ENCODE measurements around the gene NOL12.
A peak's percentile ranks its signal among the peaks of the same experiment; 100 is the strongest.
"Not testable (repeated sequence)": the region's sequence is repeated elsewhere in the genome, so short reads cannot be mapped to it uniquely, and the experiment has no call there.

NOL12 gene, protein sequence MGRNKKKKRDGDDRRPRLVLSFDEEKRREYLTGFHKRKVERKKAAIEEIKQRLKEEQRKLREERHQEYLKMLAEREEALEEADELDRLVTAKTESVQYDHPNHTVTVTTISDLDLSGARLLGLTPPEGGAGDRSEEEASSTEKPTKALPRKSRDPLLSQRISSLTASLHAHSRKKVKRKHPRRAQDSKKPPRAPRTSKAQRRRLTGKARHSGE

DNA sequence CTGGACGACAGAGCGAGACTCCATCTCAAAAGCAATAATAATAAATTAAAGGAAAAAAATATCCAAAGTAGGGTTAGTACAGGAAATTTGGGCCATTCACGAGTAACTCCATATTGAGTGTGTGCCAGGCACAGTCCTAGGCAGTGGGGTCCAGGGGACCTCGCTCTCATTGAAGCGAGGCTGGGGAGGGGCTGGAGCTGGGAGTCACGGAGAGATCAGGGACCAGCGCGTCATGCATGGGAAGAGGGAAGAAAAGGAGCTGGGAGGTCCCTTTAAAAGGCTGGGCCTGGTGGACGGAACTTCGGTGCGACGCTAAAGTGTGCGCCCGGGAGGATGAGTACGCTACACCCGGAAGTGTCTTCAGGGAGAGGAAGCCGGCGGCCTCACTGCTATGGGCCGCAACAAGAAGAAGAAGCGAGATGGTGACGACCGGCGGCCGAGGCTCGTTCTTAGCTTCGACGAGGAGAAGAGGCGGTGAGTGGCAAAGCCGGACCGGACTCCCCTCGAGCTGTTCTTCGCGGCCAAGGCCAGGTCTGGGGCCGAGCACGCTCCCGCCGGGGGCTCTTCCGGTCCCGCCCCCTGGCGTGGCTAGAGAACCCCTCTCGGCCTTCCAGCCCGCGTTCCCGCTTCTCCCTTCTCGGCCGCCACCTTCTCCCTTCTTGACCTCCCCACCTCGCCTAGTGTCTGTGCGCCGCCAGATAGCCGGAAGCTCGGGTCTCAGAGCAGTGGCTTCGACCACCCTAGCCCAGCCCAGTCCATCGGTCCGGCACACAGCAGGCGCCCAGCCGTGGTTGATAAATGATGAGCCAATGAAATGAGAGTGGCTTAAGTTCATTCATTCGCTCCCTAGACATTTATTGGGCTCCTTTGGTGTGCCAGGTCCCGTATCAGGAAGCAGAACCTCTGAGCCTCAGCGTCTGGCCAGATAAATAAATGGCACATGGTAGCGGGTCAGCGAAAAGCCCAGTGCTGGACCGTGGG, at the start of gene NOL12:
Gene NOL12 (plus strand): TSS at position 342 of the 981 bp plus-strand sequence. CDS start 50 bp downstream, at position 392.
- peak; percentile 70 for DNase-seq

DNA sequence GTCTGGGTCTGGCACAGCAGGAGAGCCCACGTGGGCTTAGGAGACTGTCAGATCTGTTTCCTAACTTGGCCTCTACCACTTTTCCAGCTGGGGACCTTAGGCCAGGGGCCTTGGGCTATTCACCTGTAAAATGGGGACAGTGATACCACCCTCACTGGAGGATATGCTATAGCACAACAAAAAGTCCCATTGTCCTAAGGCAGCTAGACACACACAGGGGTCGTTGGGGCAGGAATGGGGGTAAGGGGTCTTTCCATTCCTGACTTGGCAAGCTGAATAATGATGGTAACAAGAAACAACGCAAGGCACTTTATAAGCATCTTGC, 49.2 kb upstream of the NOL12 start:
- no peak for DNase-seq

DNA sequence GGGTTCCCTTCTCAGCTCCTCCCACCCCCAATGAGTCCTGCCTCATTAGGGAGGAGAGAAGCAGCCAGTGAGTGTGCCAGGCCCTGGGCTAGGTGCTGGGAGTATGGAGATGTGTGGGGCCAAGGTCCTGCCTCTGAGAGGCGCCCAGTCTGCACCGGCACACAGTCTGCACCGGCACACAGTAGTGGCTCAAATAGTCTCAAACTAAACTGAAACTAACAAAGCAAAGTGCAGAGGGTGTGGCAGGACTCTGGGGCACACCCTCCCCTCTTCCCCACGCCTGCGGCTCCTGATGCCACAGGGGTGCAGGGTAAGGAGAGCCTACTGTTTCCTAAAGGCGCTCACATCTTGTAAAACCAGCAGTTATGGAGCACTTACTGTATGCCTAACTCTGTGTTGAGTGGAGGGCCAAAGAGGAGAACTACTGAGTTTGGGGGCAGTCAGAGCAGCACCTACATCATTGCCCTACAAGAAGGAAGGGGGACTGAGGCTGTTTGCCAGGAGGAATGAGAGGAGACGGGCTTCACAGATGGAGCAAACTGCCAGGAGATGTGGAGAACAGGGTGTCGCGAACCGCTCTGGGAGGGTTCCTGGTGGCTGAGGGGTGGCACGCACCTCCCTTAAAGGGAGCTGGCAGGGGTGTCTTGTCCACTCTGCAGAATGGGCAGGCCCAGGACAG, 47.6 kb upstream of the NOL12 start:
- no peak for DNase-seq

DNA sequence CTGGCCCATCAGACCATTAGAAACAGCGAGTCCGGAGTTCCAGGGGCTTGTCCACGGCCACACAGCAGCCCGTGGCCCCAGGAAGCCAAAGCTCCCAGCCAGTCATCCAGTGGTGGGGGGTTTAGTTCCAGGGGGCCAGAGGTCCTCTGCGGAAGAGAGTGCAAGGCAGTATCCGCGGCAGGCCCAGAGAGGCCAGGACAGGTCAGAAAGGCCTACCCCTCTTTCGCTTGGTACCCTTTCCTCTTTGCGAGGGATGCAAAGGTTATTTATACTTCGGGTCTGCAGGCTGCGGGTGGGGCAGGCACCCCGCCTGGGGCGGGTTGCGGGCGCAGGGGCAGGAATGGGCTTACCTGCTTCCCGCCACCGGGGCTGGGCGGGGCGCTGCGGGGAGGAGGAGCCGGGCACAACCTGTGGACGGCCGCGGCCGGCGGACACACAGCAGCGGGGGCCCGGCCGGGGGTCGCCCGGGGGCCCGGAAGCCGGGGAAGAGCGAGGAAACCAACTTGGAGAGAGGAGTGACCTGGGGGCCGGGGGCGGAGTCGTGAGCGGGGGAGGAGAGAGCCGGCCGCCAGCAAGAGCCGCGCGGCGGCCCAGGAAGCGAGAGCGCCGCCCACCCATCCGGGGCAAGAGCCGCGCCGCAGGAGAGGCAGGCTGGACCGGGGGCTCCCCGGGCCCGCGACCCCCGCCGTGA, 46.9 kb upstream of the NOL12 start, which contains the start of gene SH3BP1:
Gene SH3BP1 (plus strand): TSS at position 600 of the 691 bp plus-strand sequence. CDS start 119 bp downstream, outside the sequence.
- DNase-seq: peak; percentile 57

DNA sequence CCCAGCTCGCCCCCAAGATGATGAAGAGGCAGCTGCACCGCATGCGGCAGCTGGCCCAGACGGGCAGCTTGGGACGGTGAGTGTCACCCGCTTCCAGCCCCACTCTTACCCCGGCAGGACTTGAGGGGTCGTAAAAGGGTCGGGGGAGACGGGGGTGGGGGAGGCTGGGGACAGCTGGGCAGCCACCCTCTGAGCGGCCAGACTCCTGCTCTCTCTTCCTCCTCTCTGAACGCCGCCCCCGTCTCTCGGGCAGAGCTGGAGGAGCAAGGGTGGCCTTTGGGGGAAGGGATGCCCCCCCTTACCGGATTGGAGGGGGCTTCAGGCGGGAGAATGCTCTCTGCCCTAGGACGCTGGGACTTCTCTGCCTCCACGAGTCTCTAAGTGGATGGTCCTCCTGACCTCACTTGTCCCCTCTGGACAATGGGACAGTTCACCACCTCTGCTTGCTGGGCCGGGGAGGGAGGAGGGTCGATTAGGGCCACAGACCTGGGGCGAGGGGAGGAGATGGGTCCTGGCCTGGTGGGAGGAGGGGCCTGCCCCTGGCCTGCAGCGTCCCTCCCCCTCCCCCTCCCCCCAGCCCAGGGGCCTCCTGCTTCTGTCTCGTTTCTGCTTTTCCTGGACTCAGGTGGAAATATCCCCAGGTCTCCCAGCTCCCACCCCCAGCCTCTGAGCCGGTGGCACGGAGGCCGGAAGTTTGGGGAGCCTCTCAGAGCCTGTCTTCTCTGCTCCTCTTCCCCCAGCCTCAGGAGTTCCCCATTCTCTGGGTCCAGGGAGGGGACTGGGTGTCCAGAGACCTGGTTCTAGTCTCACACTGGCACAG, 46.2 kb upstream of the NOL12 start:
- DNase-seq: no peak

DNA sequence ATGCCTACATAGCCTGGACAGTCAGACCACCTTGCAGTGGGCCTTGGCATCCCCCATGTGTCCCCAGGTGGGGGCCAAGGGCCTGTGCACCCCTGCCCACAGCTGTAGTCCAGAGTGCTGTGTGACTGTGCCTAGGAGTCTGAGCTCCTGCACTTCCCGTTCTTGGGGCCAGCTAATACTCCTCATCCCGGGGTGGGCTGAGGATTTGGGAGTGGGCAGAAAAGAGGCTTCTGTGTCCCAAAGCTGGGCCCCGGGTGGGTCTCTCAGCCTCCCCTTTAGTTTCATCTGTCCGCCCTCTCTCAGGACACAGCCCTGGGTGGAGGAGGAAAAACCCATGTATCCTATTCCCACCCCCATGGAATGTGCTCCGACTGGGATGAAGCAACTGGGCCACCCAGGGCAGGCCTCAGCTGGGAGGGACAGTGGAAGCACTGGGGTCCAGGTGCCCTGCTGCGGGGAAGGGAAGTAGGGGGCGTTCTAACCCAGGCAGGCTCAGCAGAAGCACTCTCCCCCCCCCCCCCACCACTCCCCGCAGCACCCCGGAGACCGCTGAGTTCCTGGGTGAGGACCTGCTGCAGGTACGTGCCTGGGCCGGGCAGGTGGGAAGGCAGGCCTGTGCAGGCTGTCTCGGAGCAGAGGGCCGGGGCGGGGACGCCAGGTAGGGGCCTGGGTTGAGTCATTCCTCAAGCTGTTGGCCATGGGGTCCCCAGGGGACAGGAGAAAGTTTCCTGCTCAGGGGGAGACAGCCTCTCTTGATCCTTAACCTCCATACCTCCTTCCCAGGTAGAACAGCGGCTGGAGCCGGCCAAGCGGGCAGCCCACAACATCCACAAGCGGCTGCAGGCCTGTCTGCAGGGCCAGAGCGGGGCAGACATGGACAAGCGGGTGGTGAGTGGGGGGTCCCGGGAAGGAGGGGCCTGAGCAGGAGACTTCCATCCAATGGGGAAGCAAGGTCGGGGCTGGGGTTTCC, 45.3 kb upstream of the NOL12 start:
- DNase-seq: no peak

DNA sequence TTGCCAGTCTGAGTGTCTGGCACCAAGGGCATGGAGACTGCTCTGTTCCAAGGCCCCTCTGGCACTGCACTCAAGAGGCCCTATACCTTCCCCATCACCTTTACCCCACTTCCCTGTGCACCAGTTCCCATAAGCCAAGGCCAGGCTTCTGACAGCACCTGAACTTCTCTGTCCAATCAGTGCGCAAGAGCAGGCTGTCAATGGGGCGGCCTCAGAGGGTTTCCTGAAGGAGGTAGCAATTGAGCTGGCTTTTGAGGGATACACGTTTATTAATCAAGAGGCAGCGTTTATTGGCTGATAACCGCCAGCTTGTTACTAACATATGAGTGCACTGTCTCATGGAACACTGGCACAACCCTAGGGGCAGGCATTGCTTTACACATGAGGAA, 44.6 kb upstream of the NOL12 start:
- DNase-seq: no peak

DNA sequence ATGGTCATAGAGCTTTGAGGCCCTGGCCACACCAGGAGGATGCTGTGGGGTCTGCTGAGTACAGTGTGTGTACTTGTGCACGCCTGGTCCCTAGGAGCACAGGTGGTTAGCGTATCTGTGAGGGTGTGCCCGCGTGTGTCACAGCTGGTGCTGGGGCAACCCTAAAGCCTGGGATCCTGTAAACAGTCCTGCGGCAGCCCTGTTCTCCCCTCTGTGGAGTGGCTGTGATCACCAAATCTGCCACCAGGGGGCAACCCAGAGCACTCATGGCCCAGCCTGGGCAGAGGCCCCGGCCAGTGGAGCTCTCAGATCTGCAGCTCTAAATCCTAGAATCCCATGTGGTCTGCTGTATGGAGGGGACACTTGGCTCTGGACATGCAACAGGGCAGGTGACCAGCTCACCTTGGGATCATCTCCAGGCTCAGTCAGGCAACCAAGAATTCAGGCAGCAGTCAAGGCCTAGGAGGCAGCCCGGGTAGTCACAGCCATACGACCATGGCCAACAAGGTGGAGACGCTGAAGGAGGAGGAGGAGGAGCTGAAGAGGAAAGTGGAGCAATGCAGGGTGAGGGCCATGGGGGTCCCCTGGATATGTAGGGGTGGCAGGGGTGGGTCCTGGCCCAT, 42.8 kb upstream of the NOL12 start:
- peak; percentile 89 for DNase-seq

DNA sequence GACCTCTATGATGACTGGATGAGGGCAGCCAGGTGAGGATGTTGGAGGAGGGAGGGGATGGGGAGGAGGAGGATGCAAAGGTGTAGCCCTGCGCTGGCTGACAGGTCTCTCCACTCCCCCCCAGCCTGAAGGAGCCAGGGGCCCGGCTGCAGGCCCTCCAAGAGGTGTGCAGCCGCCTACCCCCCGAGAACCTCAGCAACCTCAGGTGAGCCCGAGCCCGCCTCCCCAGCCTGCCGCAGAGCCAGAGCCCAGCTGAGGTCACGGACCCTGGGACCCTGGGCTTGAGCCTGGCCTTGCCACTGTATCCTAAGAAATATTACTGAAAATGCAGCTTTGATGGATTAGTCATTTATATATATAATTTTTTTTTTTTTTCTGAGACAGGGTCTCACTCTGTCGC, 38.8 kb upstream of the NOL12 start:
- DNase-seq: no peak

DNA sequence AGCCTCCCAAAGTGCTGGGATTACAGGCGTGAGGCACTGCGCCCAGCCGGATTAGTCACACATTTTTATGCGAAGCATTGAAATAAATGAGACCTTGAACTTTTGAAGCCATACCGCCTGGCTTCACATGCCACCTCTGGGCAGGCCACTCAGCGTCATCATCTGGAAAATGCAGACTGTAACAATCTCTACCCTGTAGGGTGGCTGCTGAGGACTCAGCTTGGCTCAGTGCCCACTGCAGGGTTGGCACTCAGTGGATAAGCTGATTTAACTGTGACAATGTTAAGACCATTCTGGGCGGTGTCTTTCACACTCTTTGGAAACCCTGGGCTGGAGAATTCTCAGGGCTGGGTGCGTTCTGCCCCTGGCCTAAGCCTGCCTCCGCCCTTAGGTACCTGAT, 38.2 kb upstream of the NOL12 start:
- DNase-seq: no peak

DNA sequence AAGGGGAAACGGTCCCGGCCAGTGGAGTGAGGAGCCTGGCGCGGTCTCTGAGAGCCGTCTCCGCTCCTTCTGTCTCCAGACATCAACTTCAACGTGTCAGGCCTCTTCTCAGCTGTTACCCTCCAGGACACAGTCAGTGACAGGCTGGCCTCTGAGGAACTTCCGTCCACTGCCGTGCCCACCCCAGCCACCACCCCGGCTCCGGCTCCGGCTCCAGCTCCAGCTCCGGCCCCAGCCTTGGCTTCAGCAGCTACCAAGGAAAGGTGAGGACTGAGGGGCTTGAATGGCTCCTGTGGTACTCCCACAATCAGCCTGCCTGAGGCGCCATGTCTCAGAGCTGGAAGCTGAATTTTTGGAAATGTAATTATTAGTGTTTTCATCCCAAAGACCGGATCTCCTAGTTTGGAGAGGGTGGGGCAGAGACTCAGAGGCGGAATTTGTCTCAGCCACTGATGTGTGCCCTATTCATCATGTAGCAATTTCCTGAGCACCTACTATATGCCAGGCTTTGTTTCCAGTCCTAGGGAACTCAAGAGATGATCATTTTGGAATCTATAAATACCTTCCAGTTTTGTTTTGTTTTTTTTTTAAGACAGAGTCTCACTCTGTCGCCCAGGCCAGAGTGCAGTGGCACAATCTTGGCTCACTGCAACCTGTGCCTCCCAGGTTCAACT, 35.5 kb upstream of the NOL12 start:
- no peak for DNase-seq

DNA sequence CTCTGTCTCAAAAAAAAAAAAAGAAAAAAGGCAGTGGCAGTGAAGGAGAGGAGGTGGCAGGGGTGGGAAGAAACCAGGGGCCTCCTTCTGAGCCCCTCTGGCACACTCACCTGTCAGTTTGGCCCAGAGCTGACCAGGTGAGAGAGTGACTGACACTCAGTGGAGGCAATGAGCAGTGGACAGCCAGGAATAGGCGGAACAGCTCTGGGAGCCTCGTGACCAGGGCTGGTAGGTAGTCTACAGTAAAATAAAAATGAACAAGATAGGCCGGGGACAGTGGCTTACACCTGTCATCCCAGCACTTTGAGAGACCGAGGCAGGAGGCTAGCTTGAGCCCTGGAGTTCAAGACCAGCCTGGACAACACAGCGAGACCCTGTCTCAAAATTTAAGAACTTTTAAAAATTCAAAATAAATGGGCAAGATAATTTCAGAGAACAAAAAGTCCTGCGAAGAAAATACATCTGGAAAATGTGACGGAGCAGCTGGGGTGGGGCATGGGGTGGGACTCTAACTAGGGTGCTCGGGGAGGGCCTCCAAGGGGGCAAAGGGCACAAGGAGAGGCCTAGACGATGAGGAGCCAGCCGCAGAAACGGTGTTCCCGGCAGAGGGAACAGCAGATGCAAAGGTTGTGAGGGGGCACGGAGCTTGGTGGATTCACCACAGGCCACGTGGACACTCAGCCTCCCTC, 31.4 kb upstream of the NOL12 start:
- DNase-seq: no peak

DNA sequence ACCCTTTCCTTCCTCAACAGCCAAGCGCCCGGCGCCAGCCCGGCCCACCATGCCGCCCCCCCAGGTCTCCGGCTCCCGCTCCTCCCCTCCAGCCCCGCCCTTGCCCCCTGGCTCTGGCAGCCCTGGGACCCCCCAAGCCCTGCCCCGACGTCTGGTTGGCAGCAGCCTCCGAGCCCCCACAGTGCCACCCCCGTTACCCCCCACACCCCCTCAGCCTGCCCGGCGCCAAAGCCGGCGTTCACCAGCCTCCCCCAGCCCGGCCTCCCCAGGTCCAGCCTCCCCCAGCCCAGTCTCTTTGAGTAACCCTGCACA, 30.9 kb upstream of the NOL12 start:
- no peak for DNase-seq

DNA sequence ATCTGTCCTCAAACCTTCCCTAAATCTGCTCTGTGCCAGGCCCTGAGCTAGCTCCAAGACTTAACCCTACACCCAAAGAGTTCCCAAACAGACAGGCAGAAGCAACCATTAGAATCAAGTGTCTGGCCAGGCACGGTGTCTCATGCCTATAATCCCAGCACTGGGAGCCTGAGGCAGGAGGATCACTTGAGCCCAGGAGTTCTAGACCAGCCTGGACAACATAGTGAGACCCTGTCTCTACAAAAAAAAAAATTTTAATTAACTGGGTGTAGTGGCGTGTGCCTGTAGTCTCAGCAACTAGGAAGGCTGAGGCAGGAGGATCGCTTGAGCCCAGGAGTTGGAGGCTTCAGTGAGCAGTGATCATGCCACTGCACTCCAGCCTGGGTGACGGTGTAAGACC, 29.6 kb upstream of the NOL12 start:
- not testable (repeated sequence) for DNase-seq

DNA sequence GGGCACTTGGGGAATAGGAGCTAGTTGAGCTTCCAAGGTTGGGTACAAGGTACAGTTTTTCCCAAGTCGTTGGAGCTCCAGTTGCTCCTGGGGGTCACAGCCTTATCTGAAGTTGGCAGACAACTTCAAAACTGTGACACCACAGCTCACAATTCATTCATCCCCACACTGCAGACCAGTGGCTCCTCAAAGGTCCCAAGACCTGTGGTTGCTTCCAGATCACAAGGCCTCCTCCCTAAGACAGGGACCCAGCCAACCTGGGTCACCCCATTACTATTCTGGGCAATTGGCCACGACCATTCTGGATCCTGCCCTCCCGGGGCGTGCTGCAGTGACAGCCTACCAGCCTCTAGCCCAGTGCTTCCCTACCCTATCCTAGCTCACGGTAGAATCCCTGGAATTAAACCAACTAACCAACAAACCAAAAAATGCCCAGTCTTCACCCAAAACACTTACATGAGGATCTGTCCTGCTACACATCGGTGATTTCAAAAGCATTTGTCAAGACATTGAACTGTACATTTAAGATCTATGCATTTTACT, 28.5 kb upstream of the NOL12 start:
- DNase-seq: no peak

DNA sequence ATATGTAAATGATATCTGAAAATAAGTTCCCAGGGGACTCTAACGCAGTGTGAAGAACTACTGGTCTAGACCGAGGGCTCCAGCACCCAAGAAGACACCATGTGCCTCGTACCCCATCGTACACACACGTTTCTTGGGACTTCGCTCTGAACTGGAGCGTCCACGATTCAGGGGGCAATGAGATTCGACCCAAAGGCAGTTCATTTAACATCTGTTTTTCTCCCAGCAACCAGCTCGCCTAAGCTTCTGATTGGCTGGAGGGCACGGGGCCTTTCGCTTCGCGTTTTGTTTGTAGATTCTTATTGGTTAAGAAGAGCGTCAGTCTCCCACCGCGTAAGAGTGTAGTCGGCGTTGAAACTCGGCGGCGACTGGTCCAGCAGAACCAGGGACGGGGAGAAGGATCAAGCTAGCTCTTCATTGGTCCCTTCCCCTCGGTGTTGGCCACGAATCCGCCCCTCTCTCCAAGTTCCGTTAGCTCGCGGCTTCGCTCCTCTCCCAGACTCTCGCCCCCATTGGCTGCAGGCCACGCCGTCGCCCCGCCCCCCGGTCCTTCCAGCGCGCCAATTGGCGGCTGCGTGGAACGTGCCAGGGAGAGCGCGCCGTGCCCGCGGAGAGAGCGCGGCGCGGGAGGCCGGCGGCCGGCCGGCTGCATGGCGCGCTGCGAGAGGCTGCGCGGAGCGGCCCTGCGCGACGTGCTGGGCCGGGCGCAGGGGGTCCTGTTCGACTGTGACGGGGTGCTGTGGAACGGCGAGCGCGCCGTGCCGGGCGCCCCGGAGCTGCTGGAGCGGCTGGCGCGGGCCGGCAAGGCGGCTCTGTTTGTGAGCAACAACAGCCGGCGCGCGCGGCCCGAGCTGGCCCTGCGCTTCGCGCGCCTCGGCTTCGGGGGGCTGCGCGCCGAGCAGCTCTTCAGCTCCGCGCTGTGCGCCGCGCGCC, 27.7 kb upstream of the NOL12 start, which contains the start of gene PDXP:
Gene PDXP (plus strand): TSS at position 591 of the 933 bp plus-strand sequence. CDS start 60 bp downstream, at position 651.
- DNase-seq: peak; percentile 99

DNA sequence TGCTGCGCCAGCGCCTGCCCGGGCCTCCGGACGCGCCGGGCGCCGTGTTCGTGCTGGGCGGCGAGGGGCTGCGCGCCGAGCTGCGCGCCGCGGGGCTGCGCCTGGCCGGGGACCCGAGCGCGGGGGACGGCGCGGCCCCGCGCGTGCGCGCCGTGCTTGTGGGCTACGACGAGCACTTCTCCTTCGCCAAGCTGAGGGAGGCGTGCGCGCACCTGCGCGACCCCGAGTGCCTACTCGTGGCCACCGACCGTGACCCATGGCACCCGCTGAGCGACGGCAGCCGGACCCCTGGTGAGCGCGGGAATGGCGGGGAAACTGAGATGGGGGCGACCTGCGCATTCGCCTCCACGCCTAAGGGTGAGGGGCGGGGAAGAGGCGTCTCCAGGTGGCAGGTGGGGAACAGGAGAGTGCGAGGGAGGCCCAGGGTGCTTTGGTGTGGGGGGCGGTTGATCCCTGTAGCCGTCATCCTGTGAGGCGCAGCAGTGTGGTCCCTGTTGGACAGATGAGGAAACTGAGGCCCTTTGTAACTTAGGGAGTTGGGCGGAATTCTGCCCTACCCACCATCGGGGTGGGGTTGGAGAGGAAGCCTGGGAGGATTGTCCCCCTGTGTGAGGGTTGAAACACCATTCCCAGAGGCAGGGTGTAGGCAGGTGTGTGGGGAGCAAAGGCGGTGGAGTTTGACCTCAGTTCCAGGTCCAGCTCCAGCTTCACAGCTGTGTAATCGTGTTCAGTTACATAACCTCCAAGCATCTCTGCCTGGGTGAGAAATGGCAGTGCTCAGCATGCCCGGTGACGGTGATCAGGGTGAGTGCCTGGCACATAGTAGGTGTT, 26.9 kb upstream of the NOL12 start:
- peak; percentile 33 for DNase-seq
